T1000 (cell line): ENCODE results near the gene EPB41L2.
"Not testable (repeated sequence)": the region's sequence is repeated elsewhere in the genome, so short reads cannot be mapped to it uniquely, and the experiment has no call there.

ENCODE experiments used
- DNase-seq: peaks from one replicate; lab custom pipeline; 2025; ENCODE audit warnings: mixed read lengths; lab: John Stamatoyannopoulos, UW

The EPB41L2 gene

DNA sequence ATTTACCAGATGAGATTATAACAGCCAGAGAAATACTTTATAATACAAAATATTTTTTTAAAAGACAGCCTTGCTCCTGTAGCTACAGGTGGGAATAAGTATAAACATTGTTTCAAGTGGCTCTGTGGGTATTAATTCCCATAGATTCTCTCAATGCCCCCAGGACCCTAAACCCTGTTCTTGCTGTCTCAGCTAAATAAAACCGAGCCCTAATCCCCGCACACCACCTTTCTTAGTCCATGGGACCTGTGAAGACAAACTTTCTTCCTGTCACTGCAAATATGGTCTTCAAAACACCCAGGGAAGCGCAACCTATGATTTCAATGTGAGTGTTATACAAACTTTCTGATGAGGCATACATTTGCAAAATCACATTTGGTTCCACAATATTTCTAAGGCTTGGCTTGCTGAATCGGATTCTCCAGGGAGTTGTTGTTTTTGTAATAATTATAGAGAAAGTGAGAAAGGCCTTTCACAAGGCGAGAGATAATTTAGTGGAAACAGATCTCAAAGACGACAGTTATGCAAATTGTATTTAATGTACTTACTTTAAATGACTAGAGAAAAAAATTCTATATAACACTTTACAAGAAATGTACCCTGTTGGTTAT, 224.7 kb downstream of the EPB41L2 start:
- no peak for DNase-seq

DNA sequence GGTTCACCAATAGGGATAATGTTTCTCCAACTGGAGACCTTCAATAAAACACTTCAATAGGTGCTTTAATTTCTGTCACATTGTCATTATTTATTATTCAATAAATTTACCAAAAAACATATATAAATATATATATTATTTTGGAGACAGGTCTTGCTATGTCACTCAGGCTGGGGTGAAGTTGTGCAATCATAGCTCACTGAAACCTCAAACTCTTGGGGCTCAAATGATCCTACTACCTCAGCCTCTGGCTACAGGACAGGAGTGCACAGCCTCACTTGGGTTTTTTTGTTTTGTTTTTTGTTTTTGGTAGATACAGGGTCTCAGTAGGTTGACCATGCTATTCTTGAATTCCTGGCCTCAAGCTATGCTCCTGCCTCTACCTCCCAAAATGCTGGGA, 226.0 kb downstream of the EPB41L2 start:
- DNase-seq, result no peak

DNA sequence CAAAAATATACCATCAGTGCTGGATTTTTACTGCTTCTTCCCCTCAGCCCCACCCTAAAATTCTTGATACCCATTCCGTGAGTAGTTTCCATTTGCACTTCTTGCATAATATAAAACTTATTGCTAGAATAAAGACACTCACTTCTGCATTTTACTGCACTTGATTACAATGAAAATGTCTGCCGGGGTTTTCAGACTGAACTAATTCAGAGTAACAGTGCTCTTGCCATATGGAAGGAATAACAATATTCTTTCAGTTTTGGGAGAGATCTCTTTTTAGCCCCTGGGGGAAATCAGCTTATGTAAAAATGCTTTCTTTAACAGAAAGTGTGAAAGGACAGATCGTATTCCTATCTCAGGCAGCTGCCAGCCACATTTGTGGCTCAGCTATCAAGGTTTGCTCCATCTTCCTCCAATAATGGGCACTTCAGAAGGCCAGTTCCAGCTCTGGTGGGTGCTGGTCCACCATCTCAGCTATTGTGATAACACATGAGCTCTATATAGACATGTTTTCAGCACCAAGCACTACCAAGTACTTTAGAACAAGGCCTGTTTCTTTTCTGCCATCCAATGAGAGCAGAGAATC, 226.9 kb downstream of the EPB41L2 start:
- DNase-seq, result no peak

DNA sequence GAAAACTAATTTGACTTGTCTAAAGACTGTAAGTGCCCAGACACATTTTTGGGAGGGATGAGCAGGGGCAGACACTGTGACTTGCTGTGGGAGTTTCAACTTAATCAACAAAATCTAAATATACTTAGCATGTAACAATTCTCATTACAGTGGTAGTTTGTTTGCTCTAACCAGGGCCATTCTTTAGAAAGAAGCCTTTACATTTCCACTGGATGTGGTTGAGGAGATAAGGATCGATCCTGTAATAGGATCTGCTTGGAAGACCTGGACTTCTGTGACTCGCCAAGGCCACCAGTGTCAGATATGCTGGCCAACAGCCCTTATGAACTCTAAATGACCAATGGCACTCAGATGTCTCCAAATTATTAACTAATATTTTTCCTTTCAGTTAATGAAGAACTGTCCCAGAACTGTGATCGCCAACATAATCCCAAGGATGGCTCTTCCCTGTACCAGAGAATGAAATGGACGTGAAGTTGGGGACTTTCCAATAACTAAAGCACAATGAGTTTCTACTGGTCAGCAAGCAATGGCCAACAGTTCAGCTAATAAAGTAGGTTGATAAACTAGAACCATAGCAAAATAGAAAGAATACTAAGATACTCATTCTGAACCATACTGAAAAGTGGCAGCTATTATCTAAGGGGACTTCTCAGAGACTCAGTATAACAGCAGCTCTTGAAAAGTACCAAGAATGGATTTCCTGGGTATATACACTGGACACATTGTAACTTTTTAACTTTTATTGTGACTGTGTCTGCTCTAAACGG, 228.4 kb downstream of the EPB41L2 start:
- no peak for DNase-seq

- no peak for DNase-seq
Measured at GRCh38 chr6:130833569-130833968, 229.5 kb downstream of the EPB41L2 start.

- no peak for DNase-seq
Measured at GRCh38 chr6:130831607-130832006, 231.4 kb downstream of the EPB41L2 start.

DNA sequence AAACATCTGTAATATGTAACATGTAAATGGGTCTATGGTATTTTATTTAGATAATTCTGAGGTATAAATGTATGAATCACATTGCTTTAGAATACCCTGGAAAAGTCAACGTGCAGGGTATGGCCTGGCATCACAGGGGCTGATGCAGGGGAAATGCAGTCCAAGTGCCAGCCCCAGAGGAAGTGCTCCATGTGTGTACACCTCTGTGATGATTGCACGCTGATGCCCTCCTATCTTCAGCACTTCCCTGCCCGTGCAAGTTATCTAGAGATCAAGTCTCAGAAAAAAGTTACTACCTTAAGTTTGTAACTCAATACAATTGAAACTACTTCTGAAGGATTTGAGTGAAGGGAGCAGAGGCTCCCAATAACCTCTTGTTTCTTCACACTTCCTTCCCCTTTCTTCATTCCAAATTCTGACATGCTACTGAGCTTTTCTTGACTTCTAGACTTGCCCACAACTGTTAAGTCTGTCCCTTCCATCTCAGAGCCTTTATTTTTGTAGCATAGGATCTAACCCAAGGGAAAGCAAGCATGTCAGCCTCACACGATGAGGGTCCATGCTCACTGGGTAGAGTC, 233.6 kb downstream of the EPB41L2 start:
- no peak for DNase-seq

DNA sequence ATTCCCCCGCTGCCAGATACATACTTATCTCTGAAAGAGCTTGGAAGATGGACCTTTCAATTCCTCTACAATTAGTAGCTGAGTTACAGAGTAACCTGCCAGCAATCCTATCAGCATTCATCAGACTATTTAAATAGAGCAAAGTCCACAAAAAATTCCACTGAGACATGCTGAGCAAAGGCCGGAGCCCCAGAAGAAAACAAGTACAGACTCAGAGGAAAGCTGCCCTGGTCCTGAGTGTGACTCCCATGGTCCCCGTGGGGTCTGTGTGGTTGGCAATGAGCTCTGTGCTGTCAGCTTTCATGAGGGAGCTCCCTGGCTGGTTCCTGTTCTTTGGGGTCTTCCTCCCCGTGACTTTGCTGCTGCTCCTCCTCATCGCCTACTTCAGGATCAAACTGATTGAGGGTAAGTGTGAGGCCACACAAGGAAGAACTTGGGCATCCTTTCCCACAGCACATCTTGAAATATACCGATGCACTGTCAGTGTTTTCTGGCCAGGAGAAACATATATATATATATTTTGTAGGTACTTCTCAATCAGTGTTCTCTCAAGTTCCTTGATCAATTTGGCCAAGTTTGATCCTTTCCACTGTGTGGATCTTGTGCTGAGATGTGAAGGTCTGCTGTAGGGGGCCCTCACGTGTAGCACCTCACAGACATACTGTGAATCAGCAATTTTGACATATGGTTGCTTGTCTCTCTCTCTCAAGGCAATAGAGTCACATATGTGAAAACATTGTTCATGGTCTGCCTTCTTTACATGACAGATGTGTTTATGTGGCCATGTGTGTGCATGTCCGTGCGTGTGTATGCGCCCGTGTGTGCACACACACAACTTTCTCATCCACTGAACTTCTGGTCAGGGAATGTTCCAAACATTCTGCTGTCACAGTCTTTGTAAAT, 235.5 kb downstream of the EPB41L2 start, which contains the start of gene SMLR1:
Gene SMLR1 (plus strand): TSS at position 160 of the 903 bp plus-strand sequence. CDS start 8 bp downstream, at position 168.
- DNase-seq, result no peak

- DNase-seq, result no peak
Measured at GRCh38 chr6:130826442-130827246, 236.4 kb downstream of the EPB41L2 start.

DNA sequence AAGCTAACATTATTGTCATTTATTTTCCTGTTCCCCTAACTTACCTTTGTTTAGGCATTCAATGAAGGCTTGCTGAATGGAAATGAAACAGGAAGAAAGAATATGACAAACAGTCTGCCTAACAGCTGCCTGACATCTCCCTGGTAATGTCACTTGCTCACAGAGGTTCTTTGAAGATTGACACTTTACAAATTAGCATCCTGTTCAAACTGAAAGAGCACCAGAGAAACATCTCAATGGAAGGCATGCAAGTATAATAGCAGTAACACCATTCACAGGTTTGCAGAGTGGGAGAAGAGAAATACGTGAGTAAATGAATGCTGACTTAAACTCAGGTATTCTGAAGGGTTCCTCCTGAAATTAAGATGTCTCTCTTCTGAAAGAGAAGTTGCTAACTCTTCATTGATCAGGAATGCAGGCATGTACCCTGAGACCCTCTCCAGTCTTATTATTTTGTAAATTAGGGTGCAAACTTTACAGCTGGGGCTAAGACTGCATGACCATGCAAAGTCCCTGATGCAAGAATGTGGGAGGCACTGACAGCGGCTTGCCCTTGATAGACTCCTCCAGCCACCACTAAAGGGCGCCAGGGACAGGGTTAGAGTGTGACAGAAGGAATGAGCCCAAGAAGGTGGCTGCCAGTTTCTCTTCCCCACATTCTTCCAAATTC, 237.1 kb downstream of the EPB41L2 start:
- no peak for DNase-seq

GRCh38 chr6:130824978-130825694, 237.9 kb downstream of the EPB41L2 start:
- DNase-seq, result no peak

GRCh38 chr6:130822736-130823135, 240.3 kb downstream of the EPB41L2 start:
- DNase-seq, result no peak

DNA sequence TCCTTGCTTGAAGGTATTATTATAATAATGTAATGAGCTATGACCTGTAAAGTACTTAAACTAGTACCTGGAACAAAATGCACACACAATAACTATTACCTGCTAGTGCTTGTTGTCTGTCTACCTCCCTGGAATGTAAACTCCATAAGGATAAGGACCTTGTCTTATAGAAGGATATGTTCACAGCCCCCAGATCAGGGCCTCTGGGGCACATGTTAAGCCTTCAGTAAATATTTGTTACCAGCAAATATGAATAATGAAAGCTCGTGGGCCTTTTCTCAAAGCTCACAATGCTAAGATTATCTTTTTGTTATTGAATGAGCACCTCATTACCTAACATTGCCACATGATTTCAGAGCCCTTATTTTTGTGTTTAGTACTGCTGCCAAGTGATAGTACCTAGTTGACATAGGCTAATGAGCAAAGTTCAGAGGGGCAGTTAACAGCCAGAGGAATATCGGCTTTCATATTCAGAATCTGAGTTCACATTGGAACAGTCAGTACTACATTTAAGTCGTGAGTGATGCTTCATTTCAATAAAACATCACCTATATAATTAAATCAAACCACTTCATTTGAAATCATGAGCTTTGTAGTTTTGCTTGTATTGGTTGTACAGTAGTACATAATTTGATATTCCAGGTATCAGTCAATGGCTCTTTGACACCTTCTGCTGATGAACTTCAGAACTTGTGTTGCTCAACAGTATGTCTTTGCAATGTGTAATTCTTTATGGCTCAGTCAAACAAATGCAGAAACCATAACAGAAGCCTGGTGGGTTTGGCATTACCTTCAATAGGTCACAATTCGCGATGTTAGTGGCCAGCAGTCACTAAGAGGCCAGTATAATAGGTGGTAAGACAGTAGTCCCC, 247.6 kb downstream of the EPB41L2 start:
- no peak for DNase-seq

- DNase-seq, result no peak
Measured at GRCh38 chr6:130814506-130814905, 248.5 kb downstream of the EPB41L2 start.

DNA sequence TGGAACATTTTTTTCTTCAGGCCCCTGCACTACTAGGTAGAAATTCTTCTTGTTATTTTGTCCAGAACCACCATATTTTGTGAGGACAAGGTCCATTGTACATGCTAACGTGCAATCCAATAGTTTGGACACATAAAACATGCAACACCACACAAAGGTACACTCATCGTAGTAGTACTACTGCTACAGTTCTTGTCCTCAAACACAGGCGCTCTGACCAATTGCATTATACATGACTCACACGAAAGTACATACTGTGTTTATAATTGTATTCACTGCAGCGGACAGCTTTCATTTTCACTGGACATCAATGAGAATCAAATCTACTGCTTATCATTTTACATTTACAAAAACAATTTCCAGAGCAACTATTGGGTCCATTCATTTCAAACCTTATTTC, 251.1 kb downstream of the EPB41L2 start:
- no peak for DNase-seq

GRCh38 chr6:130810307-130811030, 252.6 kb downstream of the EPB41L2 start:
- DNase-seq, result no peak

DNA sequence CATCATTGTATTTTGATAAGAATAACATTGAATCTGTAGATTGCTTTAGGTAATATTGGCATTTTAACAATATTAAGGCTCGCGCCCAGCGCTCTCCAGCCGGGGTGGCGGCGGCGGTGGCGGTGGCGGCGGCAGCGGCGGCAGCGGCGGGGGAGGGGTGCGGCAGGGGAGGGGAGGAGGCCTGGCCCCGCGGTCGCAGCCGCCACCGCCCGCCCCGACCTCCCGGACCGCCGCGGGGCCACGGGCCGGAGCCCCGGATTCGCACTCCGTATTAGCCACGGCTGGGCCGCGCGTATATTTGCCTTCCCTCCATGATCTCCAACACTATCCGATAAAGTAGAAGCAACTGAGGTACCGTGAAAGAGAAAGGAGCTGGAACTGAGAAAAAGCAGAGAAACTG, 261.7 kb downstream of the EPB41L2 start:
- DNase-seq, result not testable (repeated sequence)

GRCh38 chr6:130797061-130797460, 266.0 kb downstream of the EPB41L2 start:
- no peak for DNase-seq
